Measurements from ENCODE around the gene ADGRL3. TPM values are rescaled to one million over a fixed set of nuclear protein-coding genes. Genes with fewer than 3 reads are reported as not detected.

ADGRL3 gene
- total RNA-seq, 4 donors from 2014 or later, result 0.19 to 7.8 (median 1.3) TPM

DNA sequence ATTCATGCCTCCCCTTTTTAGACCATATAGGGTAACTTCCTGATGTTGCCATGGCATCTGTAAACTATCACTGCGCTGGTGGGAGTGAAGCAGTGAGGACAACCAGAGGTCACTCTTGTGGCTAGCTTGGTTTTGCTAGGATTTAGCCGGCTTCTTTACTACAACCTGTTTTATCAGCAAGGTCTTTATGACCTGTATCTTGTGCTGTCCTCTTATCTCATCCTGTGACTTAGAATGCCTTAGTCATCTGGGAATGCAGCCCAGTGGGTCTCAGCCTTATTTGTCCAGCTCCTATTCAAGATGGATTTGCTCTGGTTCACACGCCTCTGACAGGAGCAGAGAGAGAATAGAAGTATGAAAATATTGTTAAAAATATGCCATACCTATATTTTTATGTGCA lies 355.7 kb downstream of the ADGRL3 start:
- Histone ChIP-seq H3K4me3 (no peak overlapping the region), H3K27ac (no peak overlapping the region), H3K4me1 (no peaks in the 10 kb centered on the region), H3K9me3 (no peaks in the 10 kb centered on the region), H3K36me3 (no peaks in the 10 kb centered on the region), H3K27me3 (no peaks in the 10 kb centered on the region)
- WGBS, 2 donors, result 56 to 67% methylated on average over 2 to 3 of the region's 3 CpGs
- TF ChIP-seq POLR2A (IDR thresholded peaks at IDR 0.05), result no peak
- TF ChIP-seq, protein P1, sequence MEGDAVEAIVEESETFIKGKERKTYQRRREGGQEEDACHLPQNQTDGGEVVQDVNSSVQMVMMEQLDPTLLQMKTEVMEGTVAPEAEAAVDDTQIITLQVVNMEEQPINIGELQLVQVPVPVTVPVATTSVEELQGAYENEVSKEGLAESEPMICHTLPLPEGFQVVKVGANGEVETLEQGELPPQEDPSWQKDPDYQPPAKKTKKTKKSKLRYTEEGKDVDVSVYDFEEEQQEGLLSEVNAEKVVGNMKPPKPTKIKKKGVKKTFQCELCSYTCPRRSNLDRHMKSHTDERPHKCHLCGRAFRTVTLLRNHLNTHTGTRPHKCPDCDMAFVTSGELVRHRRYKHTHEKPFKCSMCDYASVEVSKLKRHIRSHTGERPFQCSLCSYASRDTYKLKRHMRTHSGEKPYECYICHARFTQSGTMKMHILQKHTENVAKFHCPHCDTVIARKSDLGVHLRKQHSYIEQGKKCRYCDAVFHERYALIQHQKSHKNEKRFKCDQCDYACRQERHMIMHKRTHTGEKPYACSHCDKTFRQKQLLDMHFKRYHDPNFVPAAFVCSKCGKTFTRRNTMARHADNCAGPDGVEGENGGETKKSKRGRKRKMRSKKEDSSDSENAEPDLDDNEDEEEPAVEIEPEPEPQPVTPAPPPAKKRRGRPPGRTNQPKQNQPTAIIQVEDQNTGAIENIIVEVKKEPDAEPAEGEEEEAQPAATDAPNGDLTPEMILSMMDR (IDR thresholded peaks at IDR 0.05), result no peak
- no peak for DNase-seq
- intact Hi-C loops (cut with DNase I), result no loop called here

DNA sequence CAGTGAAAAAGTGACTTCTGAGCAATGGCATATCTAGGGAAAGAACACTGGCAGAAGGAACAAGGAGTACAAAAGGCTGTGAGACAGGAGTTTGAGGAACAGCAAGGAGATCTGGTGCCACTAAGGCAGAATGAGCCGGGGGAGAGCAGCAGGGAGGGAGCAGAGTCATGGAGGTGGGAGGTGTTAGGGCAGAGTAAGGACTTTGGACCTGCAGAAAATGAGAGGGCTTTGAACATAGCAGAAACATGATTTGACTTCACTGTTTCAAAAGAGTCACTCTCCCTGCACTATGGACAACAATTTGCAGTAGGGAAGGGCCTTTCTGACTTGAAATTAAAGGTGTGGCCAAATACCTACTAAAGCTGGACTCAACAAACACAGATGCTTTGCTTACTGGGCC lies 356.2 kb downstream of the ADGRL3 start:
- TF ChIP-seq, protein P1 (IDR thresholded peaks at IDR 0.05), result no peak
- TF ChIP-seq POLR2A (IDR thresholded peaks at IDR 0.05), result no peak

DNA sequence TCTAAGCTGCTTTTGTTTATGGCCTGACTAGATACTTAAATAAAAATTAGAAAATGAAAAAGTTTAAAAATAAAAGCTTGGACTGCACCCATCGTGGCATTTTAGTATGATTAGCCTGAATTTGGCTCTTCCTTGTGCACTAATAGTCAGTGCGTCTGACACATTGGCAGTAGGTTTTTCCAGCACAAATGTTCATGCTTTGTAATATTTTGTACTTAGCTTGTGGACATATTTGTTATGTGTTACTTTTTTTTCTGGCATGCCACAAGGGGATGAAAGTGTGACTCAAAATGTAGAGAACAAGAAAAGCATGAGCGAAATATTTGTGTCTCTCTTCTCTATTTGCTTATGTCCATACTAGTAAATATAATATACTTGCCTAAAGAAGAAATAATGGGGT lies 359.3 kb downstream of the ADGRL3 start:
- 68 to 70% methylated on average over 3 of the region's 3 CpGs for WGBS, 2 donors

More for the DNA sequence above, 356.2 kb downstream of the ADGRL3 start:
- H3K9me3 ChIP-seq, result no peaks in the 10 kb centered on the region
- no peak overlapping the region for H3K27ac ChIP-seq
- WGBS, 2 donors, result 75 to 91% methylated on average over 1 of the region's 1 CpG
- no peak overlapping the region for H3K4me3 ChIP-seq
- no peaks in the 10 kb centered on the region for H3K36me3 ChIP-seq
- no peak for DNase-seq
- no peaks in the 10 kb centered on the region for H3K27me3 ChIP-seq
- H3K4me1 ChIP-seq, result no peaks in the 10 kb centered on the region
- intact Hi-C loops (cut with DNase I), result no loop called here

GRCh38 chr4:61561028-61561427 lies 360.9 kb downstream of the ADGRL3 start:
- no peaks in the 10 kb centered on the region for H3K9me3 ChIP-seq

More for the DNA sequence above, 359.3 kb downstream of the ADGRL3 start:
- Histone ChIP-seq H3K27ac (no peak overlapping the region), H3K9me3 (no peaks in the 10 kb centered on the region), H3K27me3 (no peaks in the 10 kb centered on the region), H3K4me3 (no peak overlapping the region), H3K4me1 (no peaks in the 10 kb centered on the region), H3K36me3 (no peaks in the 10 kb centered on the region)
- TF ChIP-seq, protein P1 (IDR thresholded peaks at IDR 0.05), result no peak
- TF ChIP-seq POLR2A (IDR thresholded peaks at IDR 0.05), result no peak
- no peak for DNase-seq
- intact Hi-C loops (cut with DNase I), result no loop called here

GRCh38 chr4:61571761-61572559 lies 371.8 kb downstream of the ADGRL3 start:
- intact Hi-C loops (cut with DNase I), result no loop called here
- TF ChIP-seq, protein P1 (IDR thresholded peaks at IDR 0.05), result no peak
- TF ChIP-seq POLR2A (IDR thresholded peaks at IDR 0.05), result no peak
- H3K27ac ChIP-seq, result no peak overlapping the region
- 48 to 71% methylated on average over 2 of the region's 2 CpGs for WGBS, 2 donors
- no peaks in the 10 kb centered on the region for H3K4me1 ChIP-seq
- DNase-seq, result no peak
- H3K4me3 ChIP-seq, result no peak overlapping the region
- H3K27me3 ChIP-seq, result no peaks in the 10 kb centered on the region
- no peaks in the 10 kb centered on the region for H3K36me3 ChIP-seq
- no peaks in the 10 kb centered on the region for H3K9me3 ChIP-seq

More at GRCh38 chr4:61561028-61561427, 360.9 kb downstream of the ADGRL3 start:
- no peaks in the 10 kb centered on the region for H3K4me1 ChIP-seq
- no peaks in the 10 kb centered on the region for H3K27me3 ChIP-seq
- H3K4me3 ChIP-seq, result no peak overlapping the region
- no peak for TF ChIP-seq POLR2A (IDR thresholded peaks at IDR 0.05)
- TF ChIP-seq, protein P1 (IDR thresholded peaks at IDR 0.05), result no peak
- intact Hi-C loops (cut with DNase I), result no loop called here
- H3K27ac ChIP-seq, result no peak overlapping the region
- H3K36me3 ChIP-seq, result no peaks in the 10 kb centered on the region
- no peak for DNase-seq
